Fibroblast of the aortic adventitia (primary cell): ENCODE data around the gene TNPO1. TPM values are rescaled to one million over a fixed set of nuclear protein-coding genes. Genes with fewer than 3 reads are reported as not detected.

Source experiments
- DNase-seq: peaks from one replicate; pipeline ENCODE4 v3.0.0-alpha.2; 2010; ENCODE audit warnings: low read depth
- H3K4me3 ChIP-seq: 2 replicates; pipeline ENCODE4 v1.5.1; 2011; ENCODE audit warnings: low read depth, mild to moderate bottlenecking, control low read depth, low read length, moderate library complexity
- small RNA-seq: library from RNA; depleted of rRNA; stranded (forward); fragments of <200 nt; gene quantifications from one replicate; pipeline ENCODE3, GENCODE V24; 2012
- total RNA-seq: library from RNA; depleted of rRNA; stranded (reverse); fragments of >200 nt; gene quantifications from 2 replicates; pipeline ENCODE4 v1.2.3, GENCODE V29; 2012; ENCODE audit warnings: low replicate concordance
- TF ChIP-seq, protein P1 (sequence below): IDR thresholded peaks from 2 replicates; pipeline ENCODE4 v1.5.1; 2011; ENCODE audit warnings: mild to moderate bottlenecking, low read length, control low read depth, inconsistent platforms; ENCODE audit not compliant: insufficient read depth

TNPO1 gene
- total RNA-seq, 1 donor, result 253 TPM

- H3K4me3 ChIP-seq, result peak within 1 kb of the TSS; percentile 78
- TF ChIP-seq, protein P1, sequence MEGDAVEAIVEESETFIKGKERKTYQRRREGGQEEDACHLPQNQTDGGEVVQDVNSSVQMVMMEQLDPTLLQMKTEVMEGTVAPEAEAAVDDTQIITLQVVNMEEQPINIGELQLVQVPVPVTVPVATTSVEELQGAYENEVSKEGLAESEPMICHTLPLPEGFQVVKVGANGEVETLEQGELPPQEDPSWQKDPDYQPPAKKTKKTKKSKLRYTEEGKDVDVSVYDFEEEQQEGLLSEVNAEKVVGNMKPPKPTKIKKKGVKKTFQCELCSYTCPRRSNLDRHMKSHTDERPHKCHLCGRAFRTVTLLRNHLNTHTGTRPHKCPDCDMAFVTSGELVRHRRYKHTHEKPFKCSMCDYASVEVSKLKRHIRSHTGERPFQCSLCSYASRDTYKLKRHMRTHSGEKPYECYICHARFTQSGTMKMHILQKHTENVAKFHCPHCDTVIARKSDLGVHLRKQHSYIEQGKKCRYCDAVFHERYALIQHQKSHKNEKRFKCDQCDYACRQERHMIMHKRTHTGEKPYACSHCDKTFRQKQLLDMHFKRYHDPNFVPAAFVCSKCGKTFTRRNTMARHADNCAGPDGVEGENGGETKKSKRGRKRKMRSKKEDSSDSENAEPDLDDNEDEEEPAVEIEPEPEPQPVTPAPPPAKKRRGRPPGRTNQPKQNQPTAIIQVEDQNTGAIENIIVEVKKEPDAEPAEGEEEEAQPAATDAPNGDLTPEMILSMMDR, result peak; percentile 81
- DNase-seq, result peak; percentile 97
Observed at GRCh38 chr5:72955768-72956323, 139.4 kb downstream of the TNPO1 start, which contains the start of gene FCHO2. TSS of gene FCHO2 (plus strand) at chr5:72956041. CDS start at chr5:72956097, 56 bp downstream.

DNA sequence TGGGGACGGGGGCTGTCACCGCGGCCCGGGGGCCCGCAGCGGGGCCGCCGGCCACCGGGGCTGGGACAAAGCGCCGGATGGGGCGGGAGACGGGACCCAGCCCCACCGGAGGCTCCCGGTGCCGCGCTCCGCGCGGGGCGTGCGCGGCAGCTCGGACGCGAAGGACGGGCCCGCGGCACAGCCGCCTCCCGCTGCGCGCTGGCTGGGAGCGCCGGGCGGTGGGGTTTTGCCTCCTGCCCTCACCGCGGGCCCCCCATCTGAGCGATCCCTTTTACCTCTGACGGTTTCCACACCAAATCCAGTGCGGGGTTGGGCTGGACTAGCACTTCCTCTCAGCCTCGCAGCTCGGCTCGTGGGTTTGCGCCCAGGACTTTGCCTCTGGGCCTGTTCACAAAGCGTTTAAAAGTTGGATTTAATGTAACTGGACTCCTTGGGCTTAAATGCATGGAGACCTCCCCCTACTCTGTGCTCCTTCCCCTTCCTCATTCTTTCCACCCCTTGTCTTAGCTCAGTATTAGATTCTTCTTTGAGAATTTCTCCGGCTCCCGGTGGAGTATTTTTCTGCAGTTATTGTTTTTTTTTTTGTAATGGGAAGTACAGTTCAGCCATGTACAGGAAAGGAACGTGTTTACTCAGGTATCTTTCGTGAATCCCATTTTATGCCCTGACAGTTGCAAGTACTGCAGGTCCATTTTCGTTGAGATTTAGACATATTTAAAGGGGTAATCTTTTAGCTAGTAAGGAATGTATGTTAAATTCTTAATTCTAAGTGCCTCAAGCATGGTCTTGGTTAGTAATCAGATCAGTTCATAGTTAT is 140.1 kb downstream of the TNPO1 start:
- peak overlapping the region; percentile 78 for H3K4me3 ChIP-seq
- peak; percentile 60 for DNase-seq
- TF ChIP-seq, protein P1, result no peak

DNA sequence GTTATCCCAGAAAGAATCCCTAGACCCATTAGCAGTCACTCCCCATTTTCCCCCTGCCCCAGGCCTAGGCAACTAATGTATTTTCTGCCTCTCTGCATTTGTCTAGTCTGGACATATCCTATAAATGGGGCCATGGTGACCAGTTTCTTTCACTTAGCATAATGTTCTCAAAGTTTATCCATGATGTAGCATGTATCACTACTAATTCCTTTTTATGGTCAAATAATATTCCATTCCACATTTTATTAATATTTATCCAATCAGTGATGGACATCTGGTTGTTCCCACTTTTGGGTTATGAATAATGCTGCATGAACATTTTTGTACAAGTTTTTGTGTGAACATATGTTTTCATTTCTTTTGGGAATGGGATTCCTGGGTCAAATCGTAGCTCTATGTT is 140.9 kb downstream of the TNPO1 start:
- H3K4me3 ChIP-seq, result peak overlapping the region; percentile 78
- TF ChIP-seq, protein P1, result no peak
- no peak for DNase-seq

DNA sequence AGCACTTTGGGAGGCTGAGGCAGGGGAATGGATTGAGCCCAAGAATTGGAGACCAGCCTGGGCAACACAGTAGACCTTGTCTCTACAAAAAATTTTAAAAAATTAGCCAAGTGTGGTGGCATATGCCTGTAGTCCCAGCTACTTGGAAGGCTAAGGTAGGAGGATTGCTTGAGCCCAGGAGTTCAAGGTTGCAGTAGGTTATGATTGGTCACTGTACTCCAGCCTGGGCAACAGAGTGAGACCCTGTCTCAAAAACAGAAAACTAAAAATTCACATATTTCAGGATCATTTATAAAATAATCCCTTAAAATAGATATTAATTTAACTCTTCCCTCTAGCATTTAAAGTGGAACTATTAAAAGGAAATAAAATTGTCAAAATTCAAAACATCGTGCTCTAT is 142.8 kb downstream of the TNPO1 start:
- DNase-seq, result no peak

More for the DNA sequence above, 142.8 kb downstream of the TNPO1 start:
- no peak overlapping the region for H3K4me3 ChIP-seq
- TF ChIP-seq, protein P1, result no peak

Small RNA genes within 50 kb of the gene (small RNA-seq; reads per million reads assigned to genes)
- 0.25 reads per million for gene MIR4804
- gene RF00019, result not detected

Other genes starting within 250 kb of the TNPO1 start
- 7.4 and 18.8 TPM in 2 replicates for gene FCHO2, start 139.4 kb downstream of the TNPO1 start, total RNA-seq